Measurements from ENCODE around the gene MARK1. TPM values are rescaled to one million over a fixed set of nuclear protein-coding genes. Genes with fewer than 3 reads are reported as not detected.

Gene MARK1
- total and polyA plus RNA-seq, 2 of the 4 experiments (the other 2 are of a cell fraction) = not detected

- Histone ChIP-seq H3K36me3 (ENCODE audit: control insufficient read depth, insufficient read depth, low read length) (no peaks in the 10 kb centered on the region), H4K20me1 (ENCODE audit: insufficient read depth, low read length) (no peaks in the 10 kb centered on the region), H3K79me1 (ENCODE audit: low read depth in 1 of 2, low read length in 2 of 2) (no peaks in the 10 kb centered on the region), H3K4me1 (ENCODE audit: control insufficient read depth, insufficient read depth, low read length) (no peaks in the 10 kb centered on the region), H4K91ac (ENCODE audit: insufficient read depth, low read depth, low read length) (no peak overlapping the region), H3K9me3 (ENCODE audit: control insufficient read depth, insufficient read depth, low read length) (no peaks in the 10 kb centered on the region), H3K56ac (ENCODE audit: extremely low read depth, insufficient read depth, low read length) (no peak overlapping the region), H3K4me2 (ENCODE audit: low read depth, low read length) (no peak overlapping the region), H4K5ac (ENCODE audit: low read depth, low read length) (no peak overlapping the region), H3K9me1 (ENCODE audit: insufficient read depth, low read length) (no peaks in the 10 kb centered on the region), H3K27ac (ENCODE audit: insufficient read depth, low read length) (no peak overlapping the region), H2AK5ac (ENCODE audit: low read depth, low read length) (no peak overlapping the region), H3K23ac (ENCODE audit: low read depth, low read length) (no peak overlapping the region), H2BK20ac (ENCODE audit: low read depth, low read length) (no peak overlapping the region), H2BK120ac (ENCODE audit: low read depth, low read length) (no peak overlapping the region), H3K18ac (ENCODE audit: low read depth, low read length) (no peak overlapping the region), H3K9ac (ENCODE audit: low read depth, low read length) (no peak overlapping the region), H2BK15ac (ENCODE audit: low read depth, low read length) (no peak overlapping the region), H3K4ac (ENCODE audit: low read depth, low read length) (no peak overlapping the region), H2AK9ac (replicated peaks; ENCODE audit: low read depth, low read length, poor library complexity) (no peak overlapping the region), H2AFZ (replicated peaks; ENCODE audit: low read length, poor library complexity) (no peak overlapping the region), H2BK5ac (ENCODE audit: low read depth, low read length, poor library complexity, severe bottlenecking) (no peak overlapping the region), H3K4me3 (ENCODE audit: insufficient read depth, low read depth, low read length) (no peak overlapping the region), H3K27me3 (ENCODE audit: control insufficient read depth, insufficient read depth, low read length) (peaks cover 3% of the 10 kb centered on the region; the same call in 1 of the 2 replicates), H3K14ac (replicated peaks; ENCODE audit: low read depth, low read length) (no peak overlapping the region), H4K8ac (ENCODE audit: low read depth in 2 of 2, low read length in 2 of 2) (no peak overlapping the region)
- ChIA-PET POLR2A (ENCODE audit: unreplicated experiment) (no interaction called here), CTCF (no interaction called here)
- dilution Hi-C loops (cut with HindIII; ENCODE audit: low sequenced_read_pairs, unreplicated experiment) (no loop called here), intact Hi-C loops (cut with micrococcal nuclease) (no loop called here), in situ Hi-C loops (cut with MboI; ENCODE audit: low sequenced_read_pairs) (no loop called here)
- TF ChIP-seq RFX5 (IDR thresholded peaks at IDR 0.05; ENCODE audit: low read depth, low read length) (no peak), RAD21 (IDR thresholded peaks at IDR 0.05; ENCODE audit: low read length) (no peak), CTCF (conservative IDR thresholded peaks at IDR 0.05; ENCODE audit: low read depth, low read length) (no peak), NFE2L2 (IDR thresholded peaks at IDR 0.05; ENCODE audit: low read depth, low read length) (no peak), SMC3 (IDR thresholded peaks at IDR 0.05; ENCODE audit: low read depth, low read length) (no peak), BHLHE40 (IDR thresholded peaks at IDR 0.05; ENCODE audit: low read depth, low read length) (no peak), CEBPB (IDR thresholded peaks at IDR 0.05; ENCODE audit: low read depth, low read length) (no peak), MXI1 (IDR thresholded peaks at IDR 0.05; ENCODE audit: borderline replicate concordance, low read depth, low read length) (no peak), USF2 (IDR thresholded peaks at IDR 0.05; ENCODE audit: low read depth, low read length) (no peak), MAZ (IDR thresholded peaks at IDR 0.05; ENCODE audit: borderline replicate concordance, low read depth, low read length) (no peak), MAFK (IDR thresholded peaks at IDR 0.05; ENCODE audit: low read depth, low read length) (no peak), RCOR1 (IDR thresholded peaks at IDR 0.05; ENCODE audit: insufficient replicate concordance, low read length) (no peak), POLR2A (IDR thresholded peaks at IDR 0.05; ENCODE audit: low read depth, low read length) (no peak), CHD1 (IDR thresholded peaks at IDR 0.05; ENCODE audit: low read depth, low read length) (no peak), ELK1 (IDR thresholded peaks at IDR 0.05; ENCODE audit: borderline replicate concordance, low read depth, low read length) (no peak), FOS (IDR thresholded peaks at IDR 0.05; ENCODE audit: low read depth, low read length) (no peak)
- WGBS, 2 experiments (ENCODE audit: extremely low coverage in 2 of 2, insufficient read length in 1 of 2) = no CpG with 5 or more reads among the region's 2 CpGs
- DNase-seq (no peak), ATAC-seq (ENCODE audit: low read depth) (no peak)
- no TSS peak for BruUV-seq (replicated peaks)
Observed at GRCh38 chr1:220677251-220677650, 149.3 kb downstream of the MARK1 start.
